Ureter (tissue), 1 donor: ENCODE results near the gene CNTNAP2. TPM values are rescaled to one million over a fixed set of nuclear protein-coding genes. Genes with fewer than 3 reads are reported as not detected.
"Not testable (repeated sequence)": the region's sequence is repeated elsewhere in the genome, so short reads cannot be mapped to it uniquely, and the experiment has no call there.

Experiments
- DNase-seq: peaks from one replicate; pipeline ENCODE4 v3.0.0-alpha.2; 2020; ENCODE audit warnings: low spot score
- total RNA-seq: library from RNA; stranded (reverse); gene quantifications from one replicate; pipeline ENCODE4 v1.2.4, GENCODE V29; 2023
- donor health status: DM: yes; HTN: yes; CAD: no.

CNTNAP2 gene
- total RNA-seq, 1 donor from 2014 or later = 0.21 TPM

DNA sequence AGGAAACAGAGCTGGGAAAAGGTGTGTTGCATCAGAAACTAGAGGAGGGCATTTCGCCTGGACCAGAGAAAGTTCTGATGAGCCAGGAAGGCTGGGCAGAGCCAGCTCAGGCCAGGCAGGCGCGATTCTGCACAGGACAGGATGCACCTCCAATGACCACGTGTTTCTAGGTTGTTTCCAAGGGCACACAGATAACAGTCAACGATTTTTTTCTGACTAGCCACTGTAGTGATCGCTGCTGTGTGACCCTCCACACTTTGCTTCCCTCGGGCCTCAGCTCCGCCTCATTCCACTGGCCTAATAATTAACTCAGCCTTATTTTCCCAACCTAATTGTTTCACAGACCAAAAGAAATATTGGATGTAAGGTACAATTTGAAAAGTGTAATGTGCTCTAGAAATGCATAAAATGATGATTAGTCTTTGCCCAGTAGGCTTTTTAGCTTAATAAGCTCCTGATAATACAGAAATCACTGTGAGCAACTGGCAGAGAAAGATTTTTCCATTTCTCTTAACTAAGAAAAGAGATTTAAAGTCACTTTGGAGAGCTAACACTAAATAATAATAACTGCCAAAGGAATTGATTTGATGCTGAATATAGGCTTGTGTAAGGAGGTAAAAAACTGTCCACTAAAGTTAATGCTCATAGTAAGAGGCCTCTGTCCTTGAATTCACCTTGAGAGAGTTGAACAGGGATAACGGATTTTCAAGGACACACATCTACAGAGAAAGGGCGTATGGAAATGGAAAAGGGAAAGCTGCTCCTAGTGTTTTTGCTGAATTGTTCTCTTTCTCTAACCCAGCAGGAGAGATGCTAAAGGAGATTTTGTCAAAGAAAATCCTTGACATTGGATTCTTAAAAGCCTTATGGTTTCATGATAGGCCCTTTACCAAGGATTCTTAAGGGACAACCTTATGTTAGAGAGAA lies 2183.0 kb downstream of the CNTNAP2 start:
- DNase-seq = no peak

DNA sequence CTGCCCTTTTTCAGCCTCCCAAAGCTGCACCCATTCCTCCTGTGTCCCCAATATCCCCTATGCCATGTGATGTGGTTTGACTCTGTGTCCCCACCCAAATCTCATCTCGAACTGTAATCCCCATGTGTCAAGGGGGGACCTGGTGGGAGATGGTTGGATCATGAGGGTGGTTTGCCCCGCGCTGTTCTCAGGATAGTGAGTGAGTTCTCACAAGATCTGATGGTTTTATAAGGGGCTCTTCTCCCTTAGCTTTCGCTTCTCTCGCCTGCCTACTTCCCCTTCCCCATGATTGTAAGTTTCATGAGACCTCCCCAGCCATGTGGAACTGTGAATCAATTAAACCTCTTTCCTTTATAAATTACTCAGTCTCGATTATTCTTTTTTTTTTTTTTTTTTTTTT lies 2185.8 kb downstream of the CNTNAP2 start:
- DNase-seq = not testable (repeated sequence)

DNA sequence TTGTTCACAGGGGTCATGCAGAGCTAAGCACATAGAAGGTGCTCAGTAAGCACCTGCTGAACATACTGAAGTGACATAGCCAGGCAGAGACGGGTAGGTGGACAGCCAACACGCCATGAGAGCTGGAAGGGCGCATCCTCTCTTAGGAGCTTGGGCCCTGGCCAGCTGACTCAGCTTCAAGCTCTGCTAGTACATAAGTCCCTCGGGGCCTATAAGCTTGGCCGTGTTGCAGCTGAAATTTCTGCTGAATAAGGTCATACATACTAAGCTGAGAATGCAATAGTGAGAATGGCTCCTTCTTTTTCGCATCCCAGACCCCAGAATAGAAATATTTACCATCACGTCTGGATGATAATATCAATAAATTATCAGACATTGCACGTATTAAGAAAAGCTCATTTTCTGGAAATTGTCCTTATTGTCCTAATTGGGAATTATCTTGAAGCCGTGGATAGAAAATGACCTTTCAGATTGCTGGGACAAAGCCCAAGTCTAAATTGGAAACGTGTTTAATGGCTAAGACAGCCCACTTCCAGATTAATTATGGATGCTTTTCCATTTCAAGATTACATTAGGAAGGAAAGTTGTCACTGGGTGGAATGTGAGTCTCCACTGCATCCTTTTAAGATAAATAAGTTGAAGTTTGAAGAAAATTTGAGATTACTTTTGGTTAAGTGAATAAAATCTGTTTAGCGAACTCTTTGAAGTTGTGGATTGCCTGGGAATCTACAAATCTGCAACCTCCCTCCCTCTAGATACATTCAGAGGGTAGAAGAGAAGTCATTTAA lies 2186.9 kb downstream of the CNTNAP2 start:
- peak; percentile 70 for DNase-seq

DNA sequence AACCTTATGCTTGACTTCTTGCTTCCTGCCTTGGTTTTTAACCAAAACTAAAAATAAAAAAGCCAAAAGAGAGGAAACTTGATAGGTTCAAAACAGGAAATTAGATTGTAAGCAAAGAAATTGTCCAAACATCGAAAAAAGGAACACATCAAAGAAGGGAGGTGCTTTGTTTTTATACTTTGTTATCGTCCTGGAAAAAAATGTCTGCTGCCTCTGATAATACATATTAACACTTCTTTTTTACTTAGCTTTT lies 2187.4 kb downstream of the CNTNAP2 start:
- DNase-seq = no peak

DNA sequence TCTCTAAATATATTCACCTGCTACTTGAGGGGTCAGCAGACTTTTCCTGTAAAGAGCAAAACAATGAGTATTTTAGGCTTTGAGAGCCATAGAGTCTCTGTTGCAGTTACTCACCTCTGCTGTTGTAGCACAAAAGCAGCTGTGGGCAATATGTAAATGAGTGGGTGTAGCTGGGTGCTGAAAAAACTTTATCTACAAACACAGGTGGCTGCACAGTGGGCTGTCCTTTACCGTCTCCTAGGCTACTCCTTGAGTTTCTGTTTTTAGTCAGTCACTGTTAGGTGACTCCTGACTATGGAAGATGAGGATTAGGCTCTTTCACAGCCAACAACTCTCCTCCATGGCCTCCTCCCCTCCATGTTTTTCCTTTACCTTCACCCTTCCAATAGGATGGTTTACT lies 2187.9 kb downstream of the CNTNAP2 start:
- no peak for DNase-seq

DNA sequence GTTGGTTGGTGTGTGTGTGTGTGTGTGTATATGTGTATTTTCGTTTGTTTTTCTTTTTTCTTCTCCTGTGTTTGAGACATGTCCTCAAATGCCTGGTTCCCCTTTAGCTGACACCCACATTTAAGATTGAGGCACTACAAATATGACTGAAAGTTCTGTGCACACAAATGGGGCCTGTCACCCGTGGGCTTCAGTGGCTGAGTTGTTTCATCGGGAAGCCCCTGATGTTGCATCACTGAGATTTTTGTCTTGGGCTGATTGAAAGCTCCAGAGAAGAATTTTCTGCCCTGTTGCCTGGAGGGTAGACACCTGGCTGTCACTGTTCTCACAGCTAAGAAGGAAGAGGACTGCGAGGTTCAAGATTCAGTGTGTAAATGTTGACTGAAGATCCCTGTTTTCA lies 2190.2 kb downstream of the CNTNAP2 start:
- no peak for DNase-seq

DNA sequence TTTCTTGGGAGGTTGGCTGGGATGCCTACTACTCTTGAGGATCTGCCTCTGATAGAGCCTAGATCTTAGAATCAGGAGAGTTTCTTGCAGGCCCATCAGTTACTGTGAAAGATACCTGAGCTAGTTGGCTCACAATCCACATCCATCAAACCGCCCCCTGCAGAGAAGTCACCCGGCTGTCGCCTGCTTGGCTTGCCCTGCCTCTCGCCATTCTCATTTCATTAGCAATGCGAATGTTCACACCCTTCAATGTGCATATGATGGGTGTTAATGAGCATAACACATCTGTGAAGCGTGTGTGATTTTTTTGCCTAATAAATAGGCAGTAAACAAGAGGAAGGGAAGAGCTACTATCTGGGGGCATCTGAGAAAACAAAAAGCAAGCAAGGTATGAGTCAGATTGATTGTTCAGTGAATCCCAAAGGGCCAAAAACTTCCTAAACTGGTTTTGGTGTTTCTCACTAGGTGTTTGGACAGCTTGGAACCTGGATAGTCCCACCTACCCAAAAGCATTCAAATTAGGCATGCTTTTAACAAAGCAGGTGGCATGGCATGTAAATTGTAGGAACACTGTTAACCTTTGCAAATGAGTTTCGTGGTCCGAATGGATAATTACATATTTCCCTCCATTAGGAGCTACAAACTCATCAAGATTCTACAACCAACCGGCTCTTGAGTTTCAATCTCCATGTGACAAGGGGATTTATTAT lies 2201.7 kb downstream of the CNTNAP2 start:
- DNase-seq = no peak

DNA sequence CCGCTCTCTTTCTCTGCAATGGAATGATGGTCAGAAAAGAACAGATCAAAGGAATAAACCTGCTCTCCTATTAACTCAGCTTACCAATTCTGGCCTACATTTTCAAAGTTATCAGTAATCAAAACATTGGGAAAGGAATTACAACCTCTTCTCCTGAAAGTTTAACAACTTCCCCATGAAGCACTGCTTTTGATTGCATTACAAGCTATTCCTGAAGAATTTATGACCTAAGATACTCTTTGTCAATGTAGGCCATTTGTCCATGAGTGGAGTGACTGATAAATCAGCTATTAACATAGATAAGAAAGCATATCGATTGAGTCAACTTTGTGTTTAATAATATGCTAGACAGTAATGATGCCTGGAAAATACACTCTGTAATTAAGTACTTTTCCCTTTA lies 2202.2 kb downstream of the CNTNAP2 start:
- DNase-seq = no peak

DNA sequence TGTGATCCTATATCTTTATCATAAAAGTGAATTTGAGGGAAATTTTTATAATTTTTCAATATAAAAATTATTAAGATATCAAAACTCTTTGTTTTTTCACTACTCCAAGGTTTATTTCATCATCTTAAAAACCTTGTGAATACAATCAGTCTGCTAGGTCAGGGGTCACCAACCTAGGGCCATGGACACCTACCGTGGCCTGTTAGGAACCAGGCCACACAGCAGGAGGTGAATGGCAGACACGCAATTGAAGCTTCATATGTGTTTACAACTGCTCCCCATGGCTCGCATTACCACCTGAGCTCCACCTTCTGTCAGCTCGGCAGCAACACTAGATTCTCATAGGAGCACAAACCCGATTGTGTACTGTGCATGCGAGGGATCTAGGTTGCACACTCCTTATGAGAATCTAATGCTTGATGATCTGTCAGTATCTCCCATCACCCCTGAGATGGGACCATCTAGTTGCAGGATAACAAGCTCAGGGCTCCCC lies 2202.8 kb downstream of the CNTNAP2 start:
- DNase-seq = no peak

DNA sequence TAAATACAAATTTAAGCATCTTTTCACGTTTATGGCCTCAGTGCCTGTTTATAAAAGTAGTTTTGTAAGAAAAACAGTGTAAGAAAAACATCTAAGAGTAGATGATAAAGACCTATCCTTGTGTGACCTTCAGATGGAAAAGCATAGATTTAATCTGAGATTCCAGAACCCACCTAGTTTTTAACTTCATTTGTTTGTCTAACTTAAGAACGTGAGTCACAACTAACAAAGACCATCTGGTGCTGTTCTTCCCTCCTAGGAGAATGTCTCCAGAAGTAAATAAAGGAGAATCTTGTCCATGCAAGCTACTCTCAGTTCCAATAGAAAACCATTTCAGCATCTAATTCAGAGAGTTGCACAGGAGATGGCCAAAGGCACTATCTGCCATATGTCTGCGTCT lies 2208.6 kb downstream of the CNTNAP2 start:
- no peak for DNase-seq

DNA sequence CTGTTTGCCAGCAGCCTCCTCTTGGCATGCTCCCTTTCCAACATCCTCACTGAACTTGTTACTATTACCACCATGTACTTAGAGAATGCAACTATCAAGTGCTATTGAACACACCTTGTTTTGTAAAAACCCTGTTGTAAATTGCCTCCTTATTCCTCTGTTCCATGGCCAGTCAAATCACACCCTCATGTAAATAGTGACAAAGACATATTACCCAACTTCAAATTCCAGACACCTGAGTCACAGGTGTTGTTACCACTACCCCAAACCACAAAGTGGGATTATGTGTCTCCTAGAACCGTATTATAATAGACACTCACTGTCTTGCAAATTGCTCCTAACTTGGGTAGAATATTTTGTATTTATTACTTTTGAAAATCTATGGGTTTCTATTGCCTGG lies 2210.8 kb downstream of the CNTNAP2 start:
- no peak for DNase-seq

DNA sequence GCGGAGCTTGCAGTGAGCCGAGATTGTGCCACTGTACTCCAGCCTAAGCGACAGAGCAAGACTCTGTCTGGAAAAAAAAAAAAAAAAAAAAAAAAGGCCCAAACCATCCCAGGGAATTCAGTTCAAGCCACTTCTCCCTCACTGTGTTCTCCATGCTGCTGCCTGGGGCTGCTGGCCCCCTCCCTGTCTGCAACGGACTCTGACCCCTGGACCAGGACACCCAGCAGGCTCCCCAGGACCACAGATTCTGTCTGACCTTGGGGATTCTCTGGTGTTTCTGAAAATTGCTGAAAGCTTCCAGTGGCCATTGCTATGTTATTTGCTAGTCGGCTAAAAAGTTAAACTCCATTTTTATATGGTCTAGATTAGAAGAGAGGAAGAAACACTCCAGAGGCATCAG lies 2212.3 kb downstream of the CNTNAP2 start:
- DNase-seq = no peak

DNA sequence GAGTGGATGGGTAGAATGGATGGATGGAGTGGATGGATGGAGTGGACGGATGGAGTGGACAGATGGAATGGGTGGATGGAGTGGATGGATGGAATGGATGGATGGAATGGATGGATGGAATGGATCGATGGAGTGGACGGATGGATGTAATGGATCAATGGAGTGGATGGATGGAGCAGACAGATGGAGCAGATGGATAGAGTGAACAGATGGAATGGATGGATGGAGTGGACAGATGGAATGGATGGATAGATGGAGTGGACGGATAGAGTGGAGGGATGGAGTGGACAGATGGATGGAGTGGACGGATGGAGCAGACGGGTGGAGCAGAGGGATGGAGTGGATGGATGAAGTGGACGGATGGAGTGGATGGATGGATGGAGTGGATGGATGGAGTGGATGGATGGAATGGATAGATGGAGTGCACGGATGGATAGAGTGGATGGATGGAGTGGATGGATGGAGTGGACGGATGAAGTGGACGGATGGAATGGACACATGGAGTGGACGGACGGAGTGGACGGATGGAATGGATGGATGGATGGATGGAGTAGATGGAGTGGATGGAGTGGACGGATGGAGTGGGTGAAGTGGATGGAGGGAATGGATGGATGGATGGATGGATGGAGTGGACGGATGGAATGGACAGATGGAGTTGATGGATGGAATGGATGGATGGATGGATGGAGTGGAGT lies 2213.7 kb downstream of the CNTNAP2 start:
- DNase-seq = no peak

DNA sequence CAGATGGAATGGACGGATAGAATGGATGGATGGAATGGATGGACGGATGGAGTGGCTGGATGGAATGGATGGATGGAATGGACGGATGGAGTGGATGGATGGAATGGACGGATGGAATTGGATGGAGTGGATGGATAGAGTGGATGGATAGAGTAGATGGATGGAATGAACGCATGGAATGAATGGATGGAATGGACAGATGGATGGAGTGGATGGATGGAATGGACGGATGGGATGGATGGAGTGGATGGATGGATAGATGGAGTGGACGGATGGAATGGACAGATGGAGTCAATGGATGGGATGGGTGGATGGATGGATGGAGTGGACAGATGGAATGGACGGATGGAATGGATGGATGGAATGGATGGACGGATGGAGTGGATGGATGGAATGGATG lies 2214.2 kb downstream of the CNTNAP2 start:
- no peak for DNase-seq

DNA sequence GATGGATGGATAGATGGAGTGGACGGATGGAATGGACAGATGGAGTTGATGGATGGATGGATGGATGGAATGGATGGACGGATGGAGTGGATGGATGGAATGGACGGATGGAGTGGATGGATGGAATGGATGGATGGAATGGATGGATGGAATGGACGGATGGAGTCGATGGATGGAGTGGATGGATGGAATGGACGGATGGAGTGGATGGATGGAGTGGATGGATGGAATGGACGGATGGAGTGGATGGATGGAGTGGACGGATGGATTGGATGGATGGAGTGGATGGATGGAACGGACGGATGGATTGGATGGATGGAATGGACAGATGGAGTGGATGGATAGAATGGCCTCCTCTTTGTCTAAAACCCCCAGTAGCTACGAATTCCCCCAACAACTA lies 2214.9 kb downstream of the CNTNAP2 start:
- DNase-seq = not testable (repeated sequence)

DNA sequence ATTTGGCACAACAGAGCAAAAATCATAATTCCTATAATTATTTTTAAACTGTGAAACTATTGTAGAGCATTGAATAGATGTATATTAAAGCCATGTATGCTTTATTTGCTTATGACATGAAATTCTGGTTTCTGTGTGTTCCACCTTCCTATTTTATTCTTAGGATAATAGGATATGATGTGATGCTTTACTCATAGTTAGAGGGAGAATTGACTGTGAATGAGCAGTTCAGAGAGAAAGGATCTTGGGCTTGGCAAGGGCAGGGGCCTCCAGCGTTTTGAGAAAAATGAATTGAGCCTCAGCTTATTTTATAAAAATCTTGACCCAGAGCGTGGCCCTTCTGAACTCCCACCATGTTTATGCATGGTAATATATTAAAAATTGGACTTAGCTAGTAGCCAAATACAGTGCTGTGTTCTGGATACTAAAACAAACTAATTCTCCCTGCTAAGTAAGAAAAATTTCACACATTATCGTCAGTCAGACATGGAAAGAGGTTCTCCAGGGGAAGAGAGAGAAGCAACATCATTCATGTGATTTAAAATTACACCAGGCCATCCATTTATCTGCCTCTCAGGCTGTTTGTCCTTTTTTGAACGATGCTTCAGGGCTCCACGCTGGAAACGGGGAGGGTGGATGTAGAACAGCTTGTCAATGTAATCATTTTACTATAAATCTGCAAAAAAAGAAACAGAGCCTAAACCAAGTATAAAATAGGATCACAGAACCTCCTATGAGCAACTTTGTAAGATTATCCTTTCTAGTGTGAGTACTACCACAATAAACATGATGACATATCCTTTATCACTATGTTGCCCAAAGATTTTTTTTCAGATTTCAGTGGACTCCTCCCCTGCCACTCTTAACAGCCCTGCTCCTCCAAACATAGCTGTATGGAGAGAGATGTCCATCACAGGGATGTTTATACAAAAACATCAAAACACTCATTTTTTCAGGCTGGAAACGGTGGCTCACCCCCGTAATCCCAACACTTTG lies 2215.9 kb downstream of the CNTNAP2 start:
- no peak for DNase-seq

DNA sequence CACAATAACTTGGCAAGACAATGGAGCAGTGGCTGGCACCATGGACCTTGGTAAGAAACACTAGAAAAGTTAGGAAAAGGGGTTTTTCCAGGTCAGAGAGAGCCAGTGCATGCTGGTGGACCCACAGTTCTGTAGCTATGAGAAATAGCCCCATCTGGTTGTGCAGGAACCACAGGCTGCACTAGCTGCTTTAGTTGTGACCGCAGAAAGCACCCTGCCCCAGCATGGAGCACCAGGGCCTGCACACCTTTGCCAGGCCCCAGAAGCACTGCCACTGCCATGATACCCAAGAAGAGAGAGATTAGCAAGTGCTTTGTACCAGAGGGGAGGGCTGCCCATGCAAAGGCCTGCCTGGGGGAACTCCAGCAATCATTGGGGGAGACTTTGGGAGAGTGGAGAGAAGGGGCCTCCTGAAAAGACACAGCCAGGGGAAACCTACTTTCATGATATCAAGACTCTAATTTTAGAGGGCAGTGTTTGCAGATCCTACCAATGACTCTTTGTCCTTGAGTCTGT lies 2217.9 kb downstream of the CNTNAP2 start:
- no peak for DNase-seq

DNA sequence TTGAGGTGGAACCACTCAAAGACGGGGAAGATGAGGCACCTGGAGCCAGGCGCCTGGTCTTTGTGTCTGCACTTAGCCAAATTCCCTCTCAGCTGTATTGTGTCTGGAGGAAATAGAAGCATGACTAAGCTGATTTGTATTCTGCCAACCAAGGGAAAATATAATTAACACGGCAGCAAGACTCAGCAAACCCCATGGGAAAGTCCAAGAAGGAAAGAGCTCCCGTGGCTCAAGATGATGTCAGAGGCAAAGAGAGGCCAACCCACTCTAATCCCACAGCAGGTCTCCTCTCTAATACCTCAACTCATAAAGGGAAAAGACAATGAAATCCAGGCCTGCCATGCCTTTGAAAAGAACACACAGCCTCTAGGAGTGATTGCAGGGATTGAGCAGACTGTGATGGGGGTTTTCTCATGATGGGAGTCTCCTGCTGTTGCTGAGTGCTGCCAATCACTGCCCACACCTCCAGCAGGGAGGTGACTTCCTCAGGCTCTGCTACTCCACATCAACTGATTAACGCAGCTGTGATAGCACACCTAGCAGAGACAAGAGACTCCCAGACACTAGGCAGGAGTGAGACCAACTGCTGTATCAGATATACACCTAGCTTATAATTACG lies 2218.5 kb downstream of the CNTNAP2 start:
- DNase-seq = no peak

DNA sequence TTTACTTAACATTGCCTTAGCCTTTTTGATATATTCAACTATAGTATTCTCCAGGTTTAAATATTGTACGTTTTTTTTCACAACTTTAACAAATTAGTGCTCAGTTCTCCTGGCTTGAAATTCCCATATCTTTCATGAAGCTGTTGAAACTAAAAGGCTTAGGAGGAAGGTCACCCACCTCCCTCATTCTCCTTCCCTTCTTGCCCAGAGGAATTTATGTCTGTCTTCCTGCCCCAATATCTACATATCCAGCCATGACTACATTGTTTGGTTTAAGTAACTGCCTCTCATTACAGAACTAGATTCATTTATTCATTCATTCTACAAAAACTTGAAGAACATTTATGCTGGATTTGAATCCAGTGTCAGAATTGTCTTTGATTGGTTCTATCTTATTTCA lies 2219.2 kb downstream of the CNTNAP2 start:
- no peak for DNase-seq

DNA sequence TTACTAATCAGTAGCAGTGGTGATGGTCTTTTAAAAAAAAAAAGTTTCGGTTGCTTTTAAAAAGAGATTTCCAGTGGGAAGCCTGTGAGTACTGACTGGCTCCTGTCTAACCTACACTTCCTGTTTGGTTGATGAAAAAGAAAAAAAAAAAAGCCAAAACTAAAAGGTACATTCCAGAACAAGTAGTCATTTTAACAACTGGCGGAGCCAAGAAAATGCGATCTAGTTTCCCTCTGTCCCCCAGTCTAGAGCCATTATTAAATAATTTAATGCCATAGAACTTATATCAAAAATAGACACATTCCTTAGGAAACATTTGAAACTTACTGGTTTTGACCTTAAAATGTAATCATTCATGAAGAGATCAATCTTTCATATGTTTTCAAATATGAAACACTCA lies 2219.8 kb downstream of the CNTNAP2 start:
- DNase-seq = no peak
